BE2C (cell line): ENCODE measurements around the gene CAPN5.

Experiments used
- DNase-seq: peaks from one replicate; pipeline ENCODE4 v3.0.0-alpha.2; 2020
- H3K27me3 ChIP-seq: fragments of 250-450 bp; sonication (Bioruptor Pico); 2 replicates; pipeline ENCODE4 v1.5.1; 2020; ENCODE audit warnings: mild to moderate bottlenecking
- H3K36me3 ChIP-seq: fragments of 250-450 bp; sonication (Bioruptor Pico); 2 replicates; pipeline ENCODE4 v1.5.1; 2020; ENCODE audit warnings: mild to moderate bottlenecking
- H3K4me1 ChIP-seq: fragments of 250-450 bp; sonication (Bioruptor Pico); 2 replicates; pipeline ENCODE4 v1.5.1; 2020
- H3K4me3 ChIP-seq: 2 replicates; pipeline ENCODE4 v1.5.1; 2011; ENCODE audit warnings: low read depth, low read length
- H3K9me3 ChIP-seq: fragments of 250-450 bp; sonication (Bioruptor Pico); 2 replicates; pipeline ENCODE4 v1.5.1; 2020
- CTCF ChIP-seq: IDR thresholded peaks from 2 replicates; pipeline ENCODE4 v1.5.1; 2012; ENCODE audit warnings: mild to moderate bottlenecking, low read depth, low read length

The CAPN5 gene

DNA sequence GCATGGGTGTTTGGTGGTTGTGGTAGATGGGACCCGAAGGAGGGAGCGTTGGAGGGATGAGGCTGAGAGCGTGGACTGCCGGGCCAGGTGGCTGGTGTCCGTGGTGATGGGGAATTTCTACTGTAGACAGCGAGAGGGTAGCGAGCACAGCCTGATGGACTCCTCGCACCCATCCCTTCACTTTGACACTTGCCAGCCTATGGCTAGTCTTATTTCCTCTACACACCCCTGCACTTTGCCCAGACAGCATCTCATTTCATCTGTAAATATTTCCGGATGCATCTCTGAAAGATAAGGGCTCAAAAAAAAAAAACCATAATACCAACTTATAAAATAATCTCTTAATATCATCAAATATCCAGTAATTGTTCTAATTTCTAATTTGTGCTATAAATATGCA is 41.7 kb downstream of the CAPN5 start:
- no peaks in the 10 kb centered on the region for H3K9me3 ChIP-seq
- no peak for DNase-seq
- TF ChIP-seq CTCF, result no peak
- H3K4me3 ChIP-seq, result no peak overlapping the region
- peaks cover 7% of the 10 kb centered on the region; the same call in 1 of the 2 replicates for H3K4me1 ChIP-seq
- no peaks in the 10 kb centered on the region for H3K27me3 ChIP-seq
- no peaks in the 10 kb centered on the region for H3K36me3 ChIP-seq

DNA sequence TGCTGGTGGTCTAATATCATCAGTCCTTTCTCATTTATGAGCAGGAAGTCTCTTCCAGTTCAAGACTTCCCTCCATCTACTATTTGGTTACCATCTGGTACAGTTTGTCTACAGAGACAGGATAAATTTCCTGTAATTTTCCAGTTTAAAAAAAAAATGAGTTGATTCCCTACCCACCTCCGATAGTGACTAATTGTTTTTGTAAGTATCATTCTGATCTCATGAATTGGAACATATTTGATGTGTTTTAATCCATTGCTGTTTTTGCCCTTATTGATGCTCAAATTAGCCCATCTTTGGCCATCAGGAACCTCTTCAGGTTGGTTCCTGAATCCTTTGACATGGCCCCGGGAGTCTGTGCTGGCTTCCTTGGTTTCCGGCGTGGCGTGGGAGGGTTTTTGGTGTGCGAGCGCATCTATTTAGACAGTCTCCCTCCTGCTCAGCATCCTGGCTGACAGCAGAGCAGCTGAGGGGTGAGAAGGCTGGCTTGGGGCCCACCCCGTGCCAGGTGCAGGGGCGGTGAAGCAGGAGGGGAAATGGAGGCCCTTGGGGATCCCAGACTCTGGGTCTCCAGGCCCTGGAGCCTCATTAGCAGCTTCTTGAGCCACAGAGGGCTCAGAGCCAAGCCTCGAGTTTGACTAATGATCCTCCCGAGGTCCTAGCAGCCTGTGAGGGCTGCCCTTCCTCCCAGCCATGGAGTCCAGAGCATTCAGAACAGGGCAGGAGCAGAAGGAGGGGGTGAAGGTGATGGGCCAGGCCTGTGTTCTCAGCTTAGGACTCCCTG is 42.7 kb downstream of the CAPN5 start:
- peak; percentile 48 for DNase-seq
- no peaks in the 10 kb centered on the region for H3K9me3 ChIP-seq
- peaks cover 7% of the 10 kb centered on the region; the same call in 1 of the 2 replicates for H3K4me1 ChIP-seq
- TF ChIP-seq CTCF, result no peak
- no peaks in the 10 kb centered on the region for H3K36me3 ChIP-seq
- no peaks in the 10 kb centered on the region for H3K27me3 ChIP-seq
- no peak overlapping the region for H3K4me3 ChIP-seq

- H3K9me3 ChIP-seq, result no peaks in the 10 kb centered on the region
- H3K4me3 ChIP-seq, result no peak overlapping the region
- DNase-seq, result no peak
- no peak for TF ChIP-seq CTCF
- no peaks in the 10 kb centered on the region for H3K27me3 ChIP-seq
- H3K4me1 ChIP-seq, result peaks cover 7% of the 10 kb centered on the region; the same call in 1 of the 2 replicates
- H3K36me3 ChIP-seq, result no peaks in the 10 kb centered on the region
Observed at GRCh38 chr11:77110836-77111235, 44.1 kb downstream of the CAPN5 start.

- no peaks in the 10 kb centered on the region for H3K27me3 ChIP-seq
- H3K9me3 ChIP-seq, result no peaks in the 10 kb centered on the region; the same call in 1 of the 2 replicates
- DNase-seq, result no peak
- no peak overlapping the region for H3K4me3 ChIP-seq
- H3K36me3 ChIP-seq, result no peaks in the 10 kb centered on the region
- H3K4me1 ChIP-seq, result peaks cover 7% of the 10 kb centered on the region; the same call in 1 of the 2 replicates
- TF ChIP-seq CTCF, result no peak
Observed at GRCh38 chr11:77111277-77111676, 44.5 kb downstream of the CAPN5 start.

GRCh38 chr11:77111946-77112345 is 45.2 kb downstream of the CAPN5 start:
- H3K9me3 ChIP-seq, result no peaks in the 10 kb centered on the region; the same call in 1 of the 2 replicates
- no peaks in the 10 kb centered on the region for H3K27me3 ChIP-seq
- DNase-seq, result no peak
- TF ChIP-seq CTCF, result no peak
- no peaks in the 10 kb centered on the region for H3K36me3 ChIP-seq
- H3K4me1 ChIP-seq, result peaks cover 7% of the 10 kb centered on the region; the same call in 1 of the 2 replicates
- no peak overlapping the region for H3K4me3 ChIP-seq
